Measurements from ENCODE around the gene NR5A2.

- TF ChIP-seq CTCF (IDR thresholded peaks at IDR 0.05) (no peak), POLR2A (IDR thresholded peaks at IDR 0.05) (no peak), POLR2AphosphoS5 (IDR thresholded peaks at IDR 0.05; ENCODE audit: insufficient read depth in 1 of 2, low read depth in 1 of 2) (no peak)
Measured at GRCh38 chr1:200152336-200152735, 124.8 kb downstream of the NR5A2 start.

Data from vagina (tissue), 2 donors.